Right lobe of liver (tissue), 6 donors: ENCODE results near the gene TMEM190. TPM values are rescaled to one million over a fixed set of nuclear protein-coding genes. Genes with fewer than 3 reads are reported as not detected.

Experiments used
- ATAC-seq, 4 donors: fragments of 200-7000 bp; cut with Tn5 transposase; one replicate each; pipeline ENCODE4 v1.9.1; 2020; ENCODE audit warnings: mild to moderate bottlenecking in 4 of 4, moderate library complexity in 4 of 4
- DNase-seq, 3 donors: peaks; one replicate each; pipeline ENCODE4 v3.0.0-alpha.2; 2020
- H3K27ac ChIP-seq, 3 donors: fragments of 200-600 bp; one replicate each; pipeline ENCODE4 v1.8.0; 2022
- H3K27me3 ChIP-seq, 2 donors: fragments of 200-600 bp; one replicate each; pipeline ENCODE4 v1.8.0; 2022
- H3K36me3 ChIP-seq, 4 donors: fragments of 200-600 bp; sonication (generic) in 1 of 4; one replicate each; pipeline versions ENCODE4 v1.5.1 to v1.8.0; 2017 to 2022; ENCODE audit warnings: control low read depth in 1 of 4
- H3K4me1 ChIP-seq, 4 donors: fragments of 200-600 bp; sonication (generic) in 1 of 4; one replicate each; pipeline versions ENCODE4 v1.5.1 to v1.8.0; 2017 to 2022; ENCODE audit warnings: control low read depth in 1 of 4
- H3K4me3 ChIP-seq, 3 donors: fragments of 200-600 bp; one replicate each; pipeline ENCODE4 v1.8.0; 2022
- H3K9me3 ChIP-seq, 4 donors: fragments of 200-600 bp; sonication (generic) in 1 of 4; one replicate each; pipeline versions ENCODE4 v1.5.1 to v1.8.0; 2017 to 2022; ENCODE audit warnings: control low read depth in 1 of 4
- CTCF ChIP-seq, 4 donors: fragments of 200-600 bp in 3 of 4; fragments of 450-650 bp in 1 of 4; IDR thresholded peaks; one replicate each; pipeline versions ENCODE4 v1.5.1 to v1.8.0; 2016 to 2022; ENCODE audit warnings: antibody characterized with exemption in 4 of 4, mild to moderate bottlenecking in 2 of 4
- POLR2A ChIP-seq: fragments of 450-650 bp; IDR thresholded peaks from one replicate; pipeline ENCODE4 v1.6.1; 2017; ENCODE audit warnings: antibody characterized with exemption, mild to moderate bottlenecking
- WGBS: methylation state at CpG from one replicate; pipeline ENCODE4 v1.1.6; 2018; ENCODE audit warnings: low coverage, low lambda C conversion rate; ENCODE audit not compliant: insufficient coverage; ENCODE audit errors: missing lambda C conversion rate; 5-methylcytosine and 5-hydroxymethylcytosine counted together
- intact Hi-C, 2 donors: fragments of 100-400 bp; cut with DNase I; formaldehyde crosslinking; loops; one replicate each; pipeline versions ENCODE4 v1.11.2 to v1.14.1; 2022
- total RNA-seq, 6 experiments: library from RNA; depleted of rRNA in 2 of 6; stranded (reverse); fragments of >200 nt in 2 of 6; fragmentation: NEBNext Ultra II Directional in 3 of 6; extraction: Animal tissue kit (Norgen Biotek cat#: 25700) in 3 of 6; gene quantifications; one replicate each; pipeline versions ENCODE4 v1.1.0 to v1.2.4, GENCODE V29; 2016 to 2023
- donor health status: DM: no; HTN: yes; CAD: no.
- donor health status: DM: no; HTN: no; CAD: no.
- donor health status: DM: no; HTN: no; CAD: no.
- donor health status: DM: no; HTN: yes; CAD: no.
- donor health status: DM: no; HTN: yes; CAD: no.

Gene TMEM190
- total RNA-seq, 6 experiments from 2014 or later, result not detected

- Histone ChIP-seq H3K27ac (no peak overlapping the region), H3K4me3 (no peak overlapping the region), H3K36me3 (no peaks in the 10 kb centered on the region), H3K27me3 (no peaks in the 10 kb centered on the region), H3K9me3 (no peaks in the 10 kb centered on the region), H3K4me1 (no peaks in the 10 kb centered on the region)
- DNase-seq, result no peak
- TF ChIP-seq CTCF (IDR thresholded peaks at IDR 0.05) (no peak), POLR2A (no peak)
- intact Hi-C loops, result no loop called here
- no CpG with 5 or more reads among the region's 16 CpGs for WGBS
- ATAC-seq, result no peak
These were observed 15.7 kb upstream of the TMEM190 start for GRCh38 chr19:55360902-55361301.

DNA sequence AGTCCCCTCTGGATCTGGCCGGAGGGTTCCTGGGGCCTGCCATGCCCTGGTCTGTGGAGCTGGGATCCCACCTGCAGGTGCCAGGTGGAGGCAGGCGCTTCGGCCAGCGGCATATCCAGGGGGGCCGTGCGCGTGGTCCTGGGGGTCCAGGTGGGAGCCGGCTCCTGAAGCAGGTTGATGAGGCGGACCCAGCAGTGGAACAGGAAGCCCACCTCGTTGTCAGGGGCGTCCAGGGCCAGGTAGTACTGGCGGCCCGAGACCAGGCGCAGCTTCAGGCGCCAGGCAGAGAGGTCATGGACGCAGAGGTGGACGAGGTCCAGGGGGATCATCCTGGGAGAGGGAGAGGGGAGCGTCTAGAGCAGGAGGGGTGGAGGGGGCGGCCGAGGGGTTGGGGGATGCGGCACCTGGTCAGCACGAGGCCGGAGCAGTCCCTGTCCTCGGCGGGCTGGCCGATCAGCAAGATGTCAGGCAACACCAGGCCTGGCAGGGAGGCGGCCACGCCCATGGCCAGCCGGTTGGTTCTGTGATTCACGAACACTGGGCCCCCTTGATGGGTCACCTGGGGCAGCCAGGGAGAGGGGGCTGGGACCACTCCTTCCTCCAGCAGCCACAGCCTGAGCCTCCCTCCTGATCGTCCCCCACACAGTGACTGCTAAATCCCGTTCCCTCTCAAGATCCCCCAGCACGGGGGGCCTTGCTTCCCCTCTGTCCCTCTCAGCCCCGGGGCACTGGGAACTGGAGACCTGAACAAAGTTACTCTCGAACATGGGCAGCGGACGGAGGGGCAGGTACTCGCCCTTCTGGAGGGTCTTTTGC, 14.2 kb upstream of the TMEM190 start:
- Histone ChIP-seq H3K4me1 (no peaks in the 10 kb centered on the region), H3K27me3 (no peaks in the 10 kb centered on the region), H3K9me3 (no peaks in the 10 kb centered on the region), H3K27ac (no peak overlapping the region), H3K4me3 (no peak overlapping the region), H3K36me3 (no peaks in the 10 kb centered on the region)
- TF ChIP-seq CTCF (IDR thresholded peaks at IDR 0.05) (no peak), POLR2A (no peak)
- intact Hi-C loops, result no loop called here
- ATAC-seq (no peak), DNase-seq (no peak)
- 40% methylated on average over 2 of the region's 38 CpGs for WGBS

- DNase-seq (no peak), ATAC-seq (no peak)
- Histone ChIP-seq H3K4me1 (no peaks in the 10 kb centered on the region), H3K36me3 (no peaks in the 10 kb centered on the region), H3K27me3 (no peaks in the 10 kb centered on the region), H3K27ac (no peak within 1 kb of the TSS), H3K4me3 (no peak within 1 kb of the TSS), H3K9me3 (no peaks in the 10 kb centered on the region)
- 90% methylated on average over 10 of the region's 27 CpGs for WGBS
- TF ChIP-seq POLR2A (no peak), CTCF (IDR thresholded peaks at IDR 0.05) (no peak)
- intact Hi-C loops, result no loop called here
These were observed 13.5 kb upstream of the TMEM190 start, which contains the start of gene GARIN5B for GRCh38 chr19:55362990-55363716. GARIN5B (minus strand) TSS chr19:55363260; CDS start chr19:55363066, 194 bp downstream.

GRCh38 chr19:55365245-55365644, 11.4 kb upstream of the TMEM190 start:
- 76% methylated on average over 2 of the region's 8 CpGs for WGBS
- TF ChIP-seq POLR2A (no peak), CTCF (IDR thresholded peaks at IDR 0.05) (no peak)
- H3K36me3 ChIP-seq, result no peaks in the 10 kb centered on the region
- H3K27me3 ChIP-seq, result peaks cover 0 to 5% of the 10 kb centered on the region in 2 donors
- no peaks in the 10 kb centered on the region for H3K9me3 ChIP-seq
- no peak for ATAC-seq
- H3K4me1 ChIP-seq, result no peaks in the 10 kb centered on the region
- no peak overlapping the region for H3K27ac ChIP-seq
- DNase-seq, result no peak
- H3K4me3 ChIP-seq, result no peak overlapping the region
- intact Hi-C loops, result no loop called here
